Common myeloid progenitor, CD34-positive (primary cell): Measurements from ENCODE around the gene SEMA3B.

Experiments used
- CTCF ChIA-PET: fragments of 350-600 bp; sonication (Branson Sonifier 250); formaldehyde crosslinking; loops from one replicate; lab custom pipeline; 2021; ENCODE audit warnings: antibody characterized with exemption; lab: Charles Lee
- POLR2A ChIA-PET: fragments of 350-600 bp; sonication (Branson Sonifier 250); formaldehyde crosslinking; loops from one replicate; lab custom pipeline; 2021; ENCODE audit warnings: antibody characterized with exemption; lab: Charles Lee
- DNase-seq, 3 donors: peaks; one replicate each; pipeline versions ENCODE4 v3.0.0 to v3.0.0-alpha.2; 2013
- H3K27ac ChIP-seq, 2 experiments: 1 replicate in 1 of 2; 2 replicates in 1 of 2; pipeline ENCODE4 v1.7.0; 2013; ENCODE audit warnings: inconsistent platforms in 2 of 2, low read length in 2 of 2, mild to moderate bottlenecking in 2 of 2, low read depth in 1 of 2, moderate library complexity in 1 of 2; ENCODE audit not compliant: severe bottlenecking in 2 of 2, insufficient read depth in 1 of 2, poor library complexity in 1 of 2
- H3K27me3 ChIP-seq, 5 experiments: replicated peaks in 2 of 5; 1 replicate in 3 of 5; 2 replicates in 2 of 5; pipeline versions ENCODE4 v1.6.1 to v1.7.0; 2013; ENCODE audit warnings: low read length in 4 of 5, mild to moderate bottlenecking in 2 of 5, moderate library complexity in 2 of 5, inconsistent platforms in 1 of 5; ENCODE audit not compliant: insufficient read depth in 5 of 5, control insufficient read depth in 4 of 5
- H3K36me3 ChIP-seq, 4 experiments: 1 replicate in 2 of 4; 2 replicates in 2 of 4; pipeline versions ENCODE4 v1.6.1 to v1.7.0; 2013; ENCODE audit warnings: low read length in 3 of 4, control low read depth in 1 of 4, mild to moderate bottlenecking in 1 of 4; ENCODE audit not compliant: control insufficient read depth in 4 of 4, insufficient read depth in 4 of 4
- H3K4me1 ChIP-seq, 4 experiments: 1 replicate in 3 of 4; 2 replicates in 1 of 4; pipeline versions ENCODE4 v1.6.1 to v1.7.1; 2013; ENCODE audit warnings: low read length in 3 of 4, mild to moderate bottlenecking in 3 of 4, control low read depth in 1 of 4, inconsistent platforms in 1 of 4, moderate library complexity in 1 of 4; ENCODE audit not compliant: control insufficient read depth in 4 of 4, insufficient read depth in 4 of 4; ENCODE audit errors: control extremely low read depth in 1 of 4
- H3K4me3 ChIP-seq, 7 experiments: 1 replicate in 4 of 7; 2 replicates in 3 of 7; pipeline versions ENCODE4 v1.5.1 to v1.7.0; 2013; ENCODE audit warnings: mild to moderate bottlenecking in 7 of 7, low read length in 6 of 7, moderate library complexity in 6 of 7, inconsistent platforms in 2 of 7, low read depth in 2 of 7, control low read depth in 1 of 7; ENCODE audit not compliant: insufficient read depth in 4 of 7, control insufficient read depth in 1 of 7; ENCODE audit errors: extremely low read depth in 1 of 7
- H3K9me3 ChIP-seq, 5 experiments: 1 replicate in 4 of 5; 2 replicates in 1 of 5; pipeline versions ENCODE4 v1.6.1 to v1.7.1; 2013; ENCODE audit warnings: low read length in 4 of 5, mild to moderate bottlenecking in 2 of 5, inconsistent platforms in 1 of 5, low read depth in 1 of 5, moderate library complexity in 1 of 5; ENCODE audit not compliant: control insufficient read depth in 4 of 5, insufficient read depth in 2 of 5; ENCODE audit errors: control extremely low read depth in 1 of 5
- WGBS: methylation state at CpG from one replicate; pipeline ENCODE4 v1.1.5; 2013; ENCODE audit not compliant: insufficient coverage; 5-methylcytosine and 5-hydroxymethylcytosine counted together

SEMA3B gene

DNA sequence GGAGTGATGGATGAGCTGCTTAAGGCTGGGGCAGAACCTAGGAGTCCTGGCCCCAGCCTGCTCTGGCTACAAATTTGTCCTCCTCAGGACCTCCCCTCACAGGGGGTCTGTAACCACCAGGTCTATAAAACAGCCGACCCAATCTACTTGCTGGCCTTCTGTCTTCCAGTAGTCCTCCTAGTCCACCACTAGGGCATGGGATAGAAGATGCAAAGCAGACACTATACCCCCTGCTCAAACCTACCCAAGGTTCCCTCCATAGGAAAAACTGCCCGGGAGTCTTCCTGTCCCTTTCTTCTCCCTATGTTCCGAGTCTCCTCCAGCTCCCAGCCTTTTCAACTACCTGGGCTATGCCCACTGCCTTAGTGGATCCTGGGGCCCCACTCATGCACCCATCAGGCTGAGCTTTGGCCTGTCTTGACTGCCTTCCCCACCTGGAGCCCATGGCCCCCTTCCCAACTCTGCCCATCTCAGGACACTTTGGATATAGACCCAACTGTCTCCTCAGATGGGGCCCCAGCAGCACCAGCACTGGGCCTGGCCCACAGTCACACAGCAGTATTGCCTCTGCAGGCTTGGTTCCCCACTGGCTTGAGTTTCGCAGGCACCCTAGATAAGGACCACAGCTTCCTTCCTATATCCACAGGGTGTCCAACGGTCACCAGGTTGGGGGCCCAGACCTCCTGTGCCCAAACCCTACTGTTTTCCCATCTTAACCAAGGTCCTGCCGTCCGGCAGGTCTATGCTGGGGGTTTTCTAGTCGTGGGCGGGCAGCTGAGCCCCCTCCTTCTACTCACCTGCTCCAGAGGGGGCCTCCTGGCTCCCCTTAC is 29.2 kb downstream of the SEMA3B start:
- Histone ChIP-seq H3K4me1 (peaks cover 7 to 34% (median 32%) of the 10 kb centered on the region in 4 experiments), H3K27me3 (no peaks in the 10 kb centered on the region), H3K36me3 (peaks cover 0 to 22% (median 9%) of the 10 kb centered on the region in 4 experiments), H3K4me3 (peak overlapping the region; percentile 59 to 98 (median 80)), H3K27ac (peak overlapping the region; percentile 66 to 86), H3K9me3 (no peaks in the 10 kb centered on the region)
- DNase-seq: peak in 1 of 3 donors; percentile 43
- CTCF ChIA-PET: interaction anchor here (0.8 to 5.5 kb wide), 13 partner anchors 10 to 82 kb away, joined by 3 to 46 read pairs (median 3); partner anchors contain the start of gene HYAL2
- WGBS: 14% methylated on average over 8 of the region's 9 CpGs
- POLR2A ChIA-PET: interaction anchor here (1.1 to 1.4 kb wide), 2 partner anchors 30 to 39 kb away, joined by 3 to 5 read pairs; partner anchors contain the start of gene TUSC2

DNA sequence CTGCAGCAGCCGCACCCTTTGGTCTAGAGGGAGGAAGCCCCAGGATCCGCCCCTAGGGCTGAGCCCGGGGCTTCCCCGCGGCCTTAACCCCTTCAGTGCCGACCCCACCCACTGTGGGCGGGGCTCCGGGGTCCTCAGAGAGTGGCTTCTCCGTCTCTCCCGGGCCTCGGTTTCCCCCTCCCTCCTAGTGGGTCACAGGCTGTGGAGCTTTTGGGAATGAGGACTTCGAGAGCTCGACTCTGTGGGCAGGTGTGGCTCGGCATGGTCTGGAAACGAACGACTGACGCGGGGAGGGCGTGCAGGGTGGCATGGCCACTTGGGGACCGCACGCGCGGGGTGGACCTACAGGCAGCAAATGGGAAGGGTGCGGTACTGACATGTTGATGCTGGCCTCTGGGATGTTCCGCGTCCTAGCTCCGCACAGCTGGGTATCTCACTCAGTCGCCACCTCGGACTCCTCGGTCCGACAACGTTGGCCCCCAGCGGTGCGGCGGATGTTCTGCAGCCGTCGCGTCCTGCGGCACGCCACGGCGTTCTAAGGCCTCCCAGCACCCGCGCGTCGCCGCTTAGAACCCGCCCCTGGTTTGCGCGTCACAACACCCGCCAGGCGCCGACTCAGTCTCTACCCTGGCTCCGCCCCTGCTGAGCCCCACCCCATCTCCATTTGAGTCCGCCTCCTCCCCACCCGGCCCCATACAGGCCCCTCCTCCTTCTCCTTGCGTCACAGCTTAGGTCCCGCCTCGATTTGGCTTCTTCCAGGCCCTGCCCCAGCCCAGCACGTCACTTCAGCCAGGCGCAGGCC is 30.1 kb downstream of the SEMA3B start, which contains the start of the genes HYAL3 and NAA80:
HYAL3 (minus strand) TSS at position 570 of the 802 bp plus-strand sequence. CDS start 3,803 bp downstream, outside the sequence.
NAA80 (minus strand) TSS at position 570 of the 802 bp plus-strand sequence. CDS start 1,942 bp downstream, outside the sequence.
- ChIA-PET POLR2A (interaction anchor here (0.6 to 1.4 kb wide), 5 partner anchors 16 to 38 kb away, joined by 3 to 5 read pairs (median 4); partner anchors contain the start of gene TUSC2), CTCF (interaction anchor here (0.7 to 5.5 kb wide), 15 partner anchors 10 to 461 kb away, joined by 3 to 46 read pairs (median 3); partner anchors contain the start of genes HYAL2, LSMEM2, SEMA3B and TUSC2)
- WGBS: 0% methylated on average over 46 of the region's 61 CpGs
- Histone ChIP-seq H3K27ac (peak within 1 kb of the TSS; percentile 66 to 86), H3K27me3 (no peaks in the 10 kb centered on the region), H3K4me3 (peak within 1 kb of the TSS; percentile 59 to 98 (median 80)), H3K36me3 (peaks cover 0 to 22% (median 9%) of the 10 kb centered on the region in 4 experiments), H3K4me1 (peaks cover 7 to 34% (median 31%) of the 10 kb centered on the region in 4 experiments), H3K9me3 (no peaks in the 10 kb centered on the region)
- DNase-seq: peak; percentile 99

DNA sequence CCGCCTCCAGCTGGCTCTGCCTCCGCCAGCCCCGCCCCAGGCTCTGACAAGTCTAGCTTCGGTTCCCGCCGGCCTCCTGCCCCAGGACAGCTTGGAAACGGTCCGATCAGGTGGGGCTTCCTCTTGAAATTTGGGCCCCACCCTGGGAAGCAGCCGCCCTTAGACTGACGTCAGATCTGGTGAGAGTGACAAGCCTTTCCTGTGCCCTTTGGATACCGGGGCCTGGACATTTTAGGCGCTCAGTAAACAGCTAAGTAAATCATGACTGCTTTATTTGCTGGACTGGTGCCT is 30.6 kb downstream of the SEMA3B start:
- ChIA-PET POLR2A (interaction anchor here (0.6 to 1.0 kb wide), 3 partner anchors 16 to 33 kb away, joined by 3 to 4 read pairs (median 4); partner anchors contain the start of gene TUSC2), CTCF (interaction anchor here (0.7 to 5.5 kb wide), 11 partner anchors 10 to 462 kb away, joined by 3 to 46 read pairs (median 3); partner anchors contain the start of genes HYAL2, LSMEM2, SEMA3B and TUSC2)
- Histone ChIP-seq H3K4me1 (peaks cover 7 to 34% (median 31%) of the 10 kb centered on the region in 4 experiments), H3K9me3 (no peaks in the 10 kb centered on the region), H3K36me3 (peaks cover 0 to 19% (median 9%) of the 10 kb centered on the region in 4 experiments), H3K27me3 (no peaks in the 10 kb centered on the region), H3K27ac (peak overlapping the region; percentile 66 to 86), H3K4me3 (peak overlapping the region; percentile 31 to 74 (median 69))
- no peak for DNase-seq
- WGBS: 1% methylated on average over 12 of the region's 12 CpGs

DNA sequence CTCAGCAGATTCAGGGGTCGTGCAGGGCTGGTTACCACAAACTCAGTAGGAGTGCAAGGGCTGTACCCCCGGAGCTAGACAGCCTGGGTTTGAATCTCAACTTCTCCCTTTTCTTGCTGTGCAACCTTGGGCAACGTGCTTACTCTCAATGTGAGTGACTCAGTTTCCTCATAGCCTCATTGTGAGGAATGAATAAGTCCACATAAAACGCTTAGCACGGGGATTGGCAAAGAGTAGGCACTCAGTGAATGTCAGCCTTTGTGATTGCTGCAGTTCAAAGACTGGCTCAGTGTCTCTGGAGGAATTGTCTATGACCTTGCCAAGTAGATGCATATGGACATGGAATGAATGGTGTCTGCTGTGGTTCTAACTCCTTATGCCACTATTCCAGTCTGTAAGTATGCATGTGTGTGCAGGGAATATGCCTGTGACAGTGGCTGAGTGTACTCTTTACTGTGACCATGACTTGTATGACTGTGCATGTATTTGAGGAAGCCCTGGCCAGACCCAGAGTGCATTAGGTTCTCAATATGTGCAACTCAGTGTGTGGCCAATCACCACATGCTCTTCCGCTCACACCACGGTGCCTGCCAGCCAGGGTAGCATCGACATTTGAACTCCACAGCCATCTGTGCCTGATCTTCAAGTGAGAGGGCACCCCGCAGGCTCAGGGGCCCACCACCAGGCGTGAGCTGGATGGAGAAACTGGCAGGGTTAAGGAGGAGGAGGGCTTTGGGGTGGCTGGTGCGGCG is 31.2 kb downstream of the SEMA3B start:
- CTCF ChIA-PET: interaction anchor here (0.6 to 5.5 kb wide), 11 partner anchors 12 to 462 kb away, joined by 3 to 46 read pairs (median 4); partner anchors contain the start of genes HYAL2, LSMEM2, SEMA3B and TUSC2
- Histone ChIP-seq H3K4me3 (peak overlapping the region; percentile 31 to 74 (median 69)), H3K27me3 (no peaks in the 10 kb centered on the region), H3K27ac (peak overlapping the region; percentile 66 to 86), H3K9me3 (no peaks in the 10 kb centered on the region), H3K4me1 (peaks cover 7 to 34% (median 31%) of the 10 kb centered on the region in 4 experiments), H3K36me3 (peaks cover 0 to 18% (median 9%) of the 10 kb centered on the region in 4 experiments)
- POLR2A ChIA-PET: interaction anchor here (0.7 to 1.0 kb wide), 2 partner anchors 15 to 28 kb away, joined by 3 to 4 read pairs; partner anchors contain the start of gene TUSC2
- WGBS: 45% methylated on average over 10 of the region's 12 CpGs
- peak; percentile 49 to 85 (median 83) for DNase-seq

DNA sequence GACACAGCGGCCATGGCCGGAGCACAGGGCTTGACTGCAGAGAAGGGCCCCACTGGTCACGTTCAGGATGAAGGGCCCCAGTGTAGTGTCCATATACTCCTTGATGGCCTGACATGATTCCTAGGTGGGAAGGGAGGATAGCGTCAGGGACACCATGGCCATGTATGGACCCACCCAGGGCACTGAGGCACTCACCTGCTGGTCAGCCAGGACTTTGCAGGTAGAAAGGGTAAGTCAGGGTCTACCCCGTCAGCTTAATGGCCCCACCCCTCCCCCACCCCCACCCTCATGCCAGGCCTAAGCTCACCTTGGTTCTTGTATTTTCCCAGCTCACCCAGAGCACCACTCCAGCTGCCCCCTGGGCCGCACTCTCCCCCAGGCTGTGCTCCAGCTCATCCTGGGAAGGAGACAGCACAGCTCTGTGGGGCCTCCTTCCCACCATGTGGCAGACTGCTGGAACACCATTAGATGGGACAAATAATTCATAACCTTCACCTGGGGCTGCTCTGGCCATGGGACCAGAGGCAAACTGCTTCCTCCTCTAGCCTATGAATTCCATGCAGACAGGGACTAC is 31.8 kb downstream of the SEMA3B start:
- ChIA-PET CTCF (interaction anchor here (0.6 to 5.3 kb wide), 3 partner anchors 14 to 23 kb away, joined by 4 to 46 read pairs (median 5); partner anchors contain the start of gene HYAL2), POLR2A (no interaction called here)
- Histone ChIP-seq H3K4me3 (peak overlapping the region in 1 of 7 experiments; percentile 69), H3K27me3 (no peaks in the 10 kb centered on the region), H3K36me3 (peaks cover 0 to 18% (median 9%) of the 10 kb centered on the region in 4 experiments), H3K27ac (peak overlapping the region in 1 of 2 experiments; percentile 86), H3K4me1 (peaks cover 7 to 34% (median 31%) of the 10 kb centered on the region in 4 experiments), H3K9me3 (no peaks in the 10 kb centered on the region)
- no peak for DNase-seq
- WGBS: 83% methylated on average over 2 of the region's 6 CpGs
